ENCODE results near the gene TMPRSS11A. TPM values are rescaled to one million over a fixed set of nuclear protein-coding genes. Genes with fewer than 3 reads are reported as not detected.

Gene TMPRSS11A
- total and polyA plus RNA-seq, 2 donors (not counting 3 experiments of a cell fraction or from before 2014, with no cell fraction given): not detected

DNA sequence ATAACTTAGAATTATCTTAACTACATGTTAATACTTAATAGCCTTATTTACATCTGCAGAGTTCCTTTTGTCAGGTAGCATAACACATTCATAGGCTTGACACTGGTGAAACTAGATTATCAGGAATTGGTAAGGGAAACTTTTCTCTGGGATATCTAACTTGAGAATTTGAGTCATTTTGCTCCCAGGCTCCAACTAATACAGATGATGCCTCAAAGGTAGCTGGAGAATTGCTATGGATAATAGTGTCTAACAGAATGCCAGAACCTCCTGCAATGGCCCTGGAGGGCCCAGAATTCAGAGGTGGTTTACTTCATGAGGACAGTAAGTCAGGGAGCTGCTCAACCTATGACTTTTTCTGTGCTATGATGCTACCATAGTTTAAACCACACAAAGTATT, 65.6 kb downstream of the TMPRSS11A start:
- ChIA-PET CTCF (interaction anchor here (1.3 kb wide), 1 partner anchor 13 kb away, joined by 7 read pairs; no protein-coding TSS in a partner anchor), POLR2A (no interaction called here)
- TF ChIP-seq MYC (IDR thresholded peaks at IDR 0.05; ENCODE audit: low read depth, low read length): no peak
- no peak for TF ChIP-seq EZH2 (IDR thresholded peaks at IDR 0.05; ENCODE audit: borderline replicate concordance, low read depth, low read length, severe bottlenecking)
- TF ChIP-seq POLR2A (IDR thresholded peaks at IDR 0.05; ENCODE audit: low read depth, low read length): no peak
- TF ChIP-seq JUN (IDR thresholded peaks at IDR 0.05; ENCODE audit: borderline replicate concordance, insufficient read depth, insufficient read length, low read depth): no peak
- no peak for TF ChIP-seq GATA2 (IDR thresholded peaks at IDR 0.05; ENCODE audit: insufficient read depth, insufficient read length, low read depth, low read length)
- no peak for TF ChIP-seq CTCF (IDR thresholded peaks at IDR 0.05; ENCODE audit: extremely low read depth in 1 of 2, insufficient read depth in 1 of 2, low read depth in 1 of 2, low read length in 2 of 2)
- no peak for TF ChIP-seq POLR2AphosphoS5 (IDR thresholded peaks at IDR 0.05; ENCODE audit: insufficient read depth, low read depth, low read length)
- TF ChIP-seq FOS (IDR thresholded peaks at IDR 0.05; ENCODE audit: borderline replicate concordance, insufficient read depth, low read length): no peak
- TF ChIP-seq, protein P1, sequence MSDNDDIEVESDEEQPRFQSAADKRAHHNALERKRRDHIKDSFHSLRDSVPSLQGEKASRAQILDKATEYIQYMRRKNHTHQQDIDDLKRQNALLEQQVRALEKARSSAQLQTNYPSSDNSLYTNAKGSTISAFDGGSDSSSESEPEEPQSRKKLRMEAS (IDR thresholded peaks at IDR 0.05; ENCODE audit: insufficient read depth, insufficient read length): no peak
- H4K20me1 ChIP-seq (replicated peaks; ENCODE audit: control insufficient read depth, extremely low read depth, insufficient read depth, low read length): no peaks in the 10 kb centered on the region
- H3K27me3 ChIP-seq (ENCODE audit: control insufficient read depth in 2 of 2, insufficient read depth in 2 of 2, low read length in 2 of 2): no peaks in the 10 kb centered on the region
- no peak overlapping the region for H3K9ac ChIP-seq (replicated peaks; ENCODE audit: extremely low read depth, insufficient read depth, low read length)
- H3K9me1 ChIP-seq (replicated peaks; ENCODE audit: control insufficient read depth, extremely low read depth, insufficient read depth, low read length): no peaks in the 10 kb centered on the region
- DNase-seq (ENCODE audit: low read depth, low spot score) (no peak), FAIRE-seq (no peak)
- H3K4me2 ChIP-seq (ENCODE audit: insufficient read depth, low read length): no peak overlapping the region
- H3K36me3 ChIP-seq (ENCODE audit: control insufficient read depth in 2 of 2, extremely low read depth in 1 of 2, insufficient read depth in 2 of 2, low read length in 2 of 2): no peaks in the 10 kb centered on the region
- no peaks in the 10 kb centered on the region for H3K4me1 ChIP-seq (ENCODE audit: control insufficient read depth, extremely low read depth, insufficient read depth, low read length)
- H3K27ac ChIP-seq (ENCODE audit: insufficient read depth, low read depth, low read length): no peak overlapping the region
- no peaks in the 10 kb centered on the region for H3K79me2 ChIP-seq (ENCODE audit: control insufficient read depth, insufficient read depth, low read length)
- intact Hi-C loops (cut with micrococcal nuclease) (no loop called here), dilution Hi-C loops (cut with MboI; ENCODE audit: extremely low pct_ligation_motif_present, low sequenced_read_pairs) (no loop called here)
- H3K9me3 ChIP-seq (replicated peaks; ENCODE audit: control insufficient read depth, insufficient read depth, low read length): no peaks in the 10 kb centered on the region
- no peak overlapping the region for H3K4me3 ChIP-seq (replicated peaks in 1 of 3; ENCODE audit: insufficient read depth in 1 of 3, low read depth in 1 of 3, low read length in 3 of 3)
- no TSS peak for BruUV-seq (replicated peaks)
- no peak overlapping the region for H2AFZ ChIP-seq (ENCODE audit: low read depth, low read length)

Data from endothelial cell of umbilical vein (primary cell).